ENCODE data around the gene ACAD10.

DNA sequence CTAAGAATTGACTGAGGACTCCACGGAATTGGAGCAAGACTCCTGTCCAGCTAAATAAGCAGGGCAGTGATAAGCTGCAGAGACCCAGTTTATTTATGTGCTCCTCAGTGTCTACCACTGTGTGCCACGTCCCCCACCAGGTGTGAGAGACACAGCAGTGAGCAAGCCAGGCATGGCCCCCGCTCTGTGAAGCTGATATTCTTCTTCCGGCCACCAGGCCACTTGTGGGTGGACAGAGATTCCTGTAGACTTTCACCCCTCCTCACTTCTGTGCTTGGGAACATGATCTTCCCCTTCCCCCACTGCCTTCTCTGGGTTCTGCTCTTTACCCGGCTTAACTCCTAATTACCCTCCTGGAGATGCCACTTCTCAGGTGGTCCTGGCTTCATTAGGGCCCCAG is 21.4 kb upstream of the ACAD10 start:
- no peak for TF ChIP-seq POLR2AphosphoS5 (IDR thresholded peaks at IDR 0.05)
- TF ChIP-seq, protein P1, sequence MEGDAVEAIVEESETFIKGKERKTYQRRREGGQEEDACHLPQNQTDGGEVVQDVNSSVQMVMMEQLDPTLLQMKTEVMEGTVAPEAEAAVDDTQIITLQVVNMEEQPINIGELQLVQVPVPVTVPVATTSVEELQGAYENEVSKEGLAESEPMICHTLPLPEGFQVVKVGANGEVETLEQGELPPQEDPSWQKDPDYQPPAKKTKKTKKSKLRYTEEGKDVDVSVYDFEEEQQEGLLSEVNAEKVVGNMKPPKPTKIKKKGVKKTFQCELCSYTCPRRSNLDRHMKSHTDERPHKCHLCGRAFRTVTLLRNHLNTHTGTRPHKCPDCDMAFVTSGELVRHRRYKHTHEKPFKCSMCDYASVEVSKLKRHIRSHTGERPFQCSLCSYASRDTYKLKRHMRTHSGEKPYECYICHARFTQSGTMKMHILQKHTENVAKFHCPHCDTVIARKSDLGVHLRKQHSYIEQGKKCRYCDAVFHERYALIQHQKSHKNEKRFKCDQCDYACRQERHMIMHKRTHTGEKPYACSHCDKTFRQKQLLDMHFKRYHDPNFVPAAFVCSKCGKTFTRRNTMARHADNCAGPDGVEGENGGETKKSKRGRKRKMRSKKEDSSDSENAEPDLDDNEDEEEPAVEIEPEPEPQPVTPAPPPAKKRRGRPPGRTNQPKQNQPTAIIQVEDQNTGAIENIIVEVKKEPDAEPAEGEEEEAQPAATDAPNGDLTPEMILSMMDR (IDR thresholded peaks at IDR 0.05 in 8 of 11, conservative IDR thresholded peaks at IDR 0.05 in 3 of 11), result no peak
